Upper lobe of left lung (tissue), 4 donors: ENCODE results near the gene PTPRR.

Experiments
- EP300 ChIP-seq, 4 donors: sonication (generic); formaldehyde crosslinking; IDR thresholded peaks; one replicate each; pipeline ENCODE4 v1.5.1; 2017; ENCODE audit warnings: antibody characterized with exemption in 4 of 4, control low read depth in 2 of 4
- POLR2A ChIP-seq, 4 donors: fragments of 450-650 bp; IDR thresholded peaks; one replicate each; pipeline ENCODE4 v1.5.1; 2016 to 2017; ENCODE audit warnings: antibody characterized with exemption in 4 of 4, mild to moderate bottlenecking in 2 of 4
- POLR2AphosphoS5 ChIP-seq, 2 donors: sonication (generic); formaldehyde crosslinking; IDR thresholded peaks; one replicate each; pipeline ENCODE4 v1.5.1; 2017; ENCODE audit warnings: antibody characterized with exemption in 2 of 2
- TF ChIP-seq, protein P1 (sequence below), 6 experiments: fragments of 450-650 bp in 4 of 6; fragments of 200-600 bp in 2 of 6; sonication (generic) in 2 of 6; IDR thresholded peaks; one replicate each; pipeline ENCODE4 v1.5.1; 2016 to 2019; ENCODE audit warnings: antibody characterized with exemption in 6 of 6

DNA sequence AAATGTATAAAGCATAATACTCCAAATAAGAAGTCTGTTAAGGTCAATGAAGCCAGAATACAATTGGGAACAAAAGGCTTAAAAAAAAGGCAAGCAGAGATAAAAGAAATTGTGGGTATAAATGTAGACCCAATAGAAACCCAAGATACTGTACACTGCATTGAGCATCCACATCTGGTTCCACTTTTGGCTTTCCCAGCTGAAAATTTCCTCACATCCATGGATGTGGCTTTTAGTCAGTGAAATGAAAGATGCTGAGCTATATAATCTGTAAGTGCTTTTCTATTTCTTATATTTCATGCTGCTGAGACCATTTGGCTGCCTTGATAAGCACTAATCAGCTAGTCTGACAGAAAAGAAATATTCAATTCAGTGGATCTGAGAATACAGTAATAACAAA, 83.5 kb downstream of the PTPRR start:
- no peak for TF ChIP-seq EP300 (IDR thresholded peaks at IDR 0.05)
- TF ChIP-seq, protein P1, sequence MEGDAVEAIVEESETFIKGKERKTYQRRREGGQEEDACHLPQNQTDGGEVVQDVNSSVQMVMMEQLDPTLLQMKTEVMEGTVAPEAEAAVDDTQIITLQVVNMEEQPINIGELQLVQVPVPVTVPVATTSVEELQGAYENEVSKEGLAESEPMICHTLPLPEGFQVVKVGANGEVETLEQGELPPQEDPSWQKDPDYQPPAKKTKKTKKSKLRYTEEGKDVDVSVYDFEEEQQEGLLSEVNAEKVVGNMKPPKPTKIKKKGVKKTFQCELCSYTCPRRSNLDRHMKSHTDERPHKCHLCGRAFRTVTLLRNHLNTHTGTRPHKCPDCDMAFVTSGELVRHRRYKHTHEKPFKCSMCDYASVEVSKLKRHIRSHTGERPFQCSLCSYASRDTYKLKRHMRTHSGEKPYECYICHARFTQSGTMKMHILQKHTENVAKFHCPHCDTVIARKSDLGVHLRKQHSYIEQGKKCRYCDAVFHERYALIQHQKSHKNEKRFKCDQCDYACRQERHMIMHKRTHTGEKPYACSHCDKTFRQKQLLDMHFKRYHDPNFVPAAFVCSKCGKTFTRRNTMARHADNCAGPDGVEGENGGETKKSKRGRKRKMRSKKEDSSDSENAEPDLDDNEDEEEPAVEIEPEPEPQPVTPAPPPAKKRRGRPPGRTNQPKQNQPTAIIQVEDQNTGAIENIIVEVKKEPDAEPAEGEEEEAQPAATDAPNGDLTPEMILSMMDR (IDR thresholded peaks at IDR 0.05), result no peak
- TF ChIP-seq POLR2AphosphoS5 (IDR thresholded peaks at IDR 0.05), result no peak
- TF ChIP-seq POLR2A (IDR thresholded peaks at IDR 0.05), result no peak
